Thyroid gland (tissue), 4 donors: ENCODE results near the gene ZBTB7C.

Source experiments
- CTCF ChIP-seq, 6 experiments: fragments of 200-600 bp in 3 of 6; fragments of 450-650 bp in 3 of 6; sonication (generic) in 3 of 6; IDR thresholded peaks; one replicate each; pipeline ENCODE4 v1.5.1; 2016 to 2019; ENCODE audit warnings: antibody characterized with exemption in 6 of 6, mild to moderate bottlenecking in 2 of 6, inconsistent platforms in 1 of 6, moderate library complexity in 1 of 6
- POLR2A ChIP-seq, 2 donors: fragments of 450-650 bp; IDR thresholded peaks; one replicate each; pipeline ENCODE4 v1.6.1; 2017; ENCODE audit warnings: antibody characterized with exemption in 2 of 2, mild to moderate bottlenecking in 2 of 2, moderate library complexity in 1 of 2

- no peak for TF ChIP-seq CTCF (IDR thresholded peaks at IDR 0.05)
- TF ChIP-seq POLR2A (IDR thresholded peaks at IDR 0.05) = no peak
Observed at GRCh38 chr18:48274301-48274700, 134.9 kb downstream of the ZBTB7C start.
